Measurements from ENCODE around the gene FAM53A. TPM values are rescaled to one million over a fixed set of nuclear protein-coding genes. Genes with fewer than 3 reads are reported as not detected.

Gene FAM53A
- polyA plus RNA-seq, 6 donors from 2014 or later, result 1.5 to 2.9 (median 2.4) TPM

DNA sequence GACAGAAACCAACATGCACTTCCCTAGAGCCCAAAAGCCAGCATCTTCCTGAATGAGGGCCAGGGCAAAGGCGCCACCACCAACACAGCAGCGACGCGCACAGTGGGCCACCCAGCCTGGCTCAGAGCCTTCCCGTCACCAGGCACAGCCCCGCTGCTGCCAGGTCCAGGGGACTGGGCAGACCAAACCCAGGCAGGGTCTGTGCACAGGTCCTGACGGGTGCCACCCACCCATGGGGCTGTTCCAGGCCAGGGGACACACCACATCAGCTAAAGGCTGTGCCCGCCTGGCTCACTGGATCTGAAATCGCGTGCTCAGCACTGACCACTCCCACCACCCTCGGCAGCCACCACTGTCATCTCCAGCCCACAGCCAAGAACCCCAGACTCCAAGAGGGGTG lies 13.8 kb downstream of the FAM53A start:
- H3K9me3 Mint-ChIP-seq, result no peaks in the 10 kb centered on the region
- no peak for ATAC-seq (ENCODE audit: low read depth in 2 of 2)
- no peaks in the 10 kb centered on the region for H3K27me3 Mint-ChIP-seq
- no peak overlapping the region for H3K4me3 Mint-ChIP-seq
- H3K36me3 Mint-ChIP-seq, result no peaks in the 10 kb centered on the region
- no peaks in the 10 kb centered on the region for H3K4me1 Mint-ChIP-seq
- no peak overlapping the region for H3K27ac Mint-ChIP-seq
- no peak for DNase-seq

GRCh38 chr4:1669850-1670249 lies 14.3 kb downstream of the FAM53A start:
- no peak for ATAC-seq (ENCODE audit: low read depth in 2 of 2)

DNA sequence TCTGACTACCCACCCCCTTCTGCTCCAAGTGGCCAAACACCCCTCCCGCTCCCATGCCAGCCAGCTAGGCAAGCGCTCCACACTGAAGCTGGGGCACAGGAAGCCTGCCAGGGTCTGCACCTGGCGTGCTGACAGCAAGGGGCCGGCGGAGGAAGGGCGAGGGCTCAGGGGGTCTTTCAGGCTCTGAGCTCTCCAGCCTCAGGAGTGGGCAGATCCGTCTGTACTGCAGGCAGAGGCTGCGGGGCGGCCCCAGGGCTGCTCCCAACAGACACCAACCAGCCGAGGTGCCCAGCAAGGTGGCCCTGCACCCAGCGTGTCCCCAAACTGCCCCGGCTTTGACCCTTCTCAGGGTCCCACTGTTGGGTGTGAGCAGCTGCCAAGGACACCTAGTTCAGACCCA lies 14.8 kb downstream of the FAM53A start:
- peak overlapping the region in 1 of 8 donors; percentile 25 for H3K4me3 Mint-ChIP-seq
- DNase-seq (no peak), ATAC-seq (ENCODE audit: low read depth in 2 of 2) (no peak)
- H3K9me3 Mint-ChIP-seq, result no peaks in the 10 kb centered on the region
- no peaks in the 10 kb centered on the region for H3K27me3 Mint-ChIP-seq
- H3K27ac Mint-ChIP-seq, result no peak overlapping the region
- H3K4me1 Mint-ChIP-seq, result no peaks in the 10 kb centered on the region
- H3K36me3 Mint-ChIP-seq, result no peaks in the 10 kb centered on the region

More at GRCh38 chr4:1669850-1670249, 14.3 kb downstream of the FAM53A start:
- no peaks in the 10 kb centered on the region for H3K4me1 Mint-ChIP-seq
- H3K36me3 Mint-ChIP-seq, result no peaks in the 10 kb centered on the region
- no peaks in the 10 kb centered on the region for H3K27me3 Mint-ChIP-seq
- no peaks in the 10 kb centered on the region for H3K9me3 Mint-ChIP-seq
- no peak overlapping the region for H3K27ac Mint-ChIP-seq
- H3K4me3 Mint-ChIP-seq, result no peak overlapping the region
- DNase-seq, result no peak

GRCh38 chr4:1668488-1668840 lies 15.6 kb downstream of the FAM53A start:
- DNase-seq, result no peak
- H3K27me3 Mint-ChIP-seq, result no peaks in the 10 kb centered on the region
- H3K4me3 Mint-ChIP-seq, result no peak overlapping the region
- ATAC-seq (ENCODE audit: low read depth in 2 of 2), result no peak
- no peaks in the 10 kb centered on the region for H3K9me3 Mint-ChIP-seq
- H3K4me1 Mint-ChIP-seq, result no peaks in the 10 kb centered on the region
- H3K27ac Mint-ChIP-seq, result no peak overlapping the region
- H3K36me3 Mint-ChIP-seq, result no peaks in the 10 kb centered on the region

- H3K27me3 Mint-ChIP-seq, result no peaks in the 10 kb centered on the region
- no peak overlapping the region for H3K27ac Mint-ChIP-seq
- H3K36me3 Mint-ChIP-seq, result no peaks in the 10 kb centered on the region
- DNase-seq (no peak), ATAC-seq (ENCODE audit: low read depth in 2 of 2) (no peak)
- no peaks in the 10 kb centered on the region for H3K4me1 Mint-ChIP-seq
- no peaks in the 10 kb centered on the region for H3K9me3 Mint-ChIP-seq
- no peak overlapping the region for H3K4me3 Mint-ChIP-seq
These were observed 16.8 kb downstream of the FAM53A start for GRCh38 chr4:1667273-1667672.

DNA sequence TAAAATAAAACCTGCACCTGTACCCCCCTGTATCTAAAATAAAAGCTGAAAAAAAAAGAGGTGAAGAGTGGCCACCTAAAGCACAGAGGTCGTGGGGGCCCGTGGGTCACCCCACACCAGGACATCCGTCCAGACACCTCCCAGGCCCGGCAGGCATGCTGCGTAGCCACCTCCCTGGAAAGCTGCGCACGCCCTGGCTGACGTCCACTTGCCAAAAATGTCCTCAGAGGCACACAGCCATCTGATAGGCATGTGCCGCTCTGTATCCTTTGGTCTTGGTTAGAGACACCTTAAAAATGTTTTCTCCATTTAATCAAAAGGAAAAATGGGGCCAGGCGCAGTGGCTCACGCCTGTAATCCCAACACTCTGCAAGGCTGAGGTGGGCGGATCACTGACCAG lies 17.7 kb downstream of the FAM53A start:
- Mint-ChIP-seq H3K27ac (no peak overlapping the region), H3K27me3 (no peaks in the 10 kb centered on the region), H3K4me1 (no peaks in the 10 kb centered on the region), H3K36me3 (no peaks in the 10 kb centered on the region), H3K9me3 (no peaks in the 10 kb centered on the region), H3K4me3 (no peak overlapping the region)
- no peak for ATAC-seq (ENCODE audit: low read depth in 2 of 2)
- DNase-seq, result no peak

- Mint-ChIP-seq H3K4me3 (no peak overlapping the region), H3K27me3 (no peaks in the 10 kb centered on the region), H3K36me3 (no peaks in the 10 kb centered on the region), H3K27ac (no peak overlapping the region), H3K4me1 (no peaks in the 10 kb centered on the region), H3K9me3 (no peaks in the 10 kb centered on the region)
- DNase-seq, result no peak
- no peak for ATAC-seq (ENCODE audit: low read depth in 2 of 2)
These were observed 20.0 kb downstream of the FAM53A start for GRCh38 chr4:1664141-1664540.

GRCh38 chr4:1663549-1663948 lies 20.6 kb downstream of the FAM53A start:
- H3K4me3 Mint-ChIP-seq, result no peak overlapping the region
- H3K36me3 Mint-ChIP-seq, result no peaks in the 10 kb centered on the region
- no peak for DNase-seq
- H3K9me3 Mint-ChIP-seq, result no peaks in the 10 kb centered on the region
- ATAC-seq (ENCODE audit: low read depth in 2 of 2), result no peak
- no peak overlapping the region for H3K27ac Mint-ChIP-seq
- H3K27me3 Mint-ChIP-seq, result no peaks in the 10 kb centered on the region
- no peaks in the 10 kb centered on the region for H3K4me1 Mint-ChIP-seq

GRCh38 chr4:1661695-1662094 lies 22.4 kb downstream of the FAM53A start:
- Mint-ChIP-seq H3K27me3 (no peaks in the 10 kb centered on the region), H3K27ac (no peak overlapping the region), H3K9me3 (no peaks in the 10 kb centered on the region), H3K4me1 (no peaks in the 10 kb centered on the region), H3K36me3 (no peaks in the 10 kb centered on the region), H3K4me3 (no peak overlapping the region)
- DNase-seq, result no peak
- ATAC-seq (ENCODE audit: low read depth in 2 of 2), result no peak

GRCh38 chr4:1660948-1661677 lies 23.0 kb downstream of the FAM53A start:
- Mint-ChIP-seq H3K27ac (peak overlapping the region in 1 of 6 donors; percentile 54), H3K36me3 (no peaks in the 10 kb centered on the region), H3K4me1 (no peaks in the 10 kb centered on the region), H3K27me3 (no peaks in the 10 kb centered on the region), H3K4me3 (no peak overlapping the region), H3K9me3 (no peaks in the 10 kb centered on the region)
- DNase-seq (no peak), ATAC-seq (ENCODE audit: low read depth in 2 of 2) (no peak)

DNA sequence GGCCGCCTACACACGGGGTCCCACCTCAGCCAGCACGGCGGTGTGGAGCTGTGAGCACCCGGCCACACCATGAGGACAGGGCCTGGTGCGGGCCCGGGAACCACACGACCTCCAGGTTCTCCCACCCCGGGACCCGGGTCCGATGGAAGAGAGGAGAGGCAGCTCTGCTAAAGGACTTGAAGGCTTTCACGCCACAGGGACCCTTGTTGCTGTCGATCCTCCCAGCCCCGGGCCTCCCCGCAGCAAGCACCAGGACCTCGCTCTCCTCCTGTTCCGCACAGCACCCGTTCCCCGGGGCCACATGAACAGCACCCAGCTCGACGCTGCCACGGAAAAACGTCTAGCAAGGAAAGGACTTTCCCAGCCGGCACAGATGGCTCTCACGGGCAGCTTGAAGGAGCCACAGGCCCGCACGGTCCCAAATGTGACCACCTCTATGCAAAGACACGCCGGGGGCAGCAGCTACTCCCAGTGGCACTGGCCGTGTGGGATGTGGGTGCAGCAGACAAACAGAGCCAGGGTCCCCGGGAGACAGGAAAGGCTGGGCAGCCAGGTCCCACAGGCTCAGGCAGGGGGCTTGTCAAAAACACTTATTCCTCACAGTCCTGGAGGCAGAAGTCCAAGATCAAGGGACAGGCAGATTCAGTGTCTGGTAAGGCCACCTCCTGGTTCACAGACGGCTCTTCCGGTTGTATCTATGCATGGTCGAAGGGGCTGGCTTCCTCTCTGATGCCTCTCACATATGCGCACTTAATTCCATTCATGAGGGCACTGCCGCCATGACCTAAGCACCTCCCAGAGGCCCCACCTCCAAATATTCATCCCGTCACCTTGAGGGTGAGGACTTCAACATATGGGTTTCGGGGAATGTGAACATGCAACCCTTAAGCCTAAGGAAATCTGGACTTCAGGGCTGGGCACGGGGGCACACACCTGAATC lies 24.7 kb downstream of the FAM53A start:
- no peak overlapping the region for H3K27ac Mint-ChIP-seq
- no peaks in the 10 kb centered on the region for H3K36me3 Mint-ChIP-seq

GRCh38 chr4:1658581-1658980 lies 25.5 kb downstream of the FAM53A start:
- DNase-seq (no peak), ATAC-seq (ENCODE audit: low read depth in 2 of 2) (no peak)
- no peaks in the 10 kb centered on the region for H3K4me1 Mint-ChIP-seq
- H3K4me3 Mint-ChIP-seq, result no peak overlapping the region
- H3K27ac Mint-ChIP-seq, result no peak overlapping the region
- no peaks in the 10 kb centered on the region for H3K9me3 Mint-ChIP-seq
- H3K27me3 Mint-ChIP-seq, result no peaks in the 10 kb centered on the region
- no peaks in the 10 kb centered on the region for H3K36me3 Mint-ChIP-seq

More for the DNA sequence above, 24.7 kb downstream of the FAM53A start:
- no peaks in the 10 kb centered on the region for H3K4me1 Mint-ChIP-seq
- ATAC-seq (ENCODE audit: low read depth in 2 of 2) (no peak), DNase-seq (no peak)
- no peak overlapping the region for H3K4me3 Mint-ChIP-seq
- no peaks in the 10 kb centered on the region for H3K27me3 Mint-ChIP-seq
- no peaks in the 10 kb centered on the region for H3K9me3 Mint-ChIP-seq

- H3K27me3 Mint-ChIP-seq, result no peaks in the 10 kb centered on the region
- no peaks in the 10 kb centered on the region for H3K9me3 Mint-ChIP-seq
- no peaks in the 10 kb centered on the region for H3K4me1 Mint-ChIP-seq
- H3K4me3 Mint-ChIP-seq, result no peak overlapping the region
- no peak overlapping the region for H3K27ac Mint-ChIP-seq
- no peak for DNase-seq
- H3K36me3 Mint-ChIP-seq, result no peaks in the 10 kb centered on the region
- ATAC-seq (ENCODE audit: low read depth in 2 of 2), result no peak
These were observed 26.0 kb downstream of the FAM53A start for GRCh38 chr4:1658146-1658545.

GRCh38 chr4:1656986-1657385 lies 27.1 kb downstream of the FAM53A start:
- H3K4me1 Mint-ChIP-seq, result no peaks in the 10 kb centered on the region
- DNase-seq, result no peak
- H3K4me3 Mint-ChIP-seq, result peak overlapping the region in 1 of 8 donors; percentile 5
- H3K36me3 Mint-ChIP-seq, result no peaks in the 10 kb centered on the region
- no peaks in the 10 kb centered on the region for H3K9me3 Mint-ChIP-seq
- no peaks in the 10 kb centered on the region for H3K27me3 Mint-ChIP-seq
- ATAC-seq (ENCODE audit: low read depth in 2 of 2), result no peak
- no peak overlapping the region for H3K27ac Mint-ChIP-seq

All from naive B cell (primary cell).